IPS-15b (cell line): ENCODE data around the gene KLHL1.

Experiments used
- H3K27me3 ChIP-seq: one replicate; pipeline ENCODE4 v1.6.1; 2013; ENCODE audit warnings: low read length; ENCODE audit not compliant: control insufficient read depth, insufficient read depth
- H3K36me3 ChIP-seq: one replicate; pipeline ENCODE4 v1.6.1; 2013; ENCODE audit warnings: low read length; ENCODE audit not compliant: control insufficient read depth, insufficient read depth
- H3K4me1 ChIP-seq: one replicate; pipeline ENCODE4 v1.6.1; 2013; ENCODE audit warnings: mild to moderate bottlenecking, low read length; ENCODE audit not compliant: control insufficient read depth, insufficient read depth
- H3K4me3 ChIP-seq: one replicate; pipeline ENCODE4 v1.5.1; 2013; ENCODE audit warnings: low read depth, low read length
- H3K9ac ChIP-seq: one replicate; pipeline ENCODE4 v1.6.1; 2013; ENCODE audit warnings: low read depth, mild to moderate bottlenecking, low read length
- H3K9me3 ChIP-seq: one replicate; pipeline ENCODE4 v1.6.1; 2013; ENCODE audit warnings: mild to moderate bottlenecking, low read length; ENCODE audit not compliant: control insufficient read depth, insufficient read depth

KLHL1 gene

DNA sequence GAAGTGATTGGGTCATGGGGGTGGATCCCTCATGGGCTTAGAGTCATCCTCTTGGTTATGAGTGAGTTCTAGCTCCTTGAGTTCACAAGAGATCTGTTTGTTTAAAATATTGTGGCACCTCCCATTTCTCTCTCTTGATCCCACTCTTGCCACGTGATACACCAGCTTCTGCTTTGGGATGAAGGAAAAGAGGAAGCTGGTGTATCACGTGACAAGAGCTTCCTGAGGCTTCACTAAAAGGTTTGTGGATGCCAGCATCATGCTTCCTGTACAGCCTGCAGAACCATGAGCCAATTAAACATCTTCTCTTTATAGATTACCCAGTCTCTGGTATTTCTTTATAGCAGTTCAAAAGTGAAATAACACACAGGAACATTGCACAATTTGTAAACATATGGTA, 353.2 kb downstream of the KLHL1 start:
- Histone ChIP-seq H3K27me3 (no peaks in the 10 kb centered on the region), H3K36me3 (no peaks in the 10 kb centered on the region), H3K4me3 (no peak overlapping the region), H3K4me1 (no peaks in the 10 kb centered on the region), H3K9me3 (no peaks in the 10 kb centered on the region), H3K9ac (no peak overlapping the region)

DNA sequence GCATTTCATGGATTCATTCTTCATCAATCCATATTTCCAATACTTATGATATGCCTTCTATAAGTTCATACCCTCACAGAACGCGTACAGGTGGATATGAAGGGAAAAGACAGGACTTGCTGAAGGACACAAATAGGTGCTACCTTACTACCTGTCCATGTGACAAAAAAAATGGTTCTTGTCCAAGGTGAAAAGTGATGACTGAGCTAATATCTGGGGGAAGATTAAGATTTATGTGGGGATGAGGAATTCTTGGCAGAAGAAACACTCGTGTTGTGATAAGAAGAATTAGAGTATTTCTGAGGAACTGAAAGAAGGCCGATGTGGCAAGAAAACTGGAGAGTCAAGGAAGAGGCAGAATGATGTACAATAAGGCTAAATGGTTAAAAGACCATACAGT, 357.0 kb downstream of the KLHL1 start:
- Histone ChIP-seq H3K27me3 (no peaks in the 10 kb centered on the region), H3K4me1 (no peaks in the 10 kb centered on the region), H3K4me3 (no peak overlapping the region), H3K9me3 (no peaks in the 10 kb centered on the region), H3K9ac (no peak overlapping the region), H3K36me3 (no peaks in the 10 kb centered on the region)

DNA sequence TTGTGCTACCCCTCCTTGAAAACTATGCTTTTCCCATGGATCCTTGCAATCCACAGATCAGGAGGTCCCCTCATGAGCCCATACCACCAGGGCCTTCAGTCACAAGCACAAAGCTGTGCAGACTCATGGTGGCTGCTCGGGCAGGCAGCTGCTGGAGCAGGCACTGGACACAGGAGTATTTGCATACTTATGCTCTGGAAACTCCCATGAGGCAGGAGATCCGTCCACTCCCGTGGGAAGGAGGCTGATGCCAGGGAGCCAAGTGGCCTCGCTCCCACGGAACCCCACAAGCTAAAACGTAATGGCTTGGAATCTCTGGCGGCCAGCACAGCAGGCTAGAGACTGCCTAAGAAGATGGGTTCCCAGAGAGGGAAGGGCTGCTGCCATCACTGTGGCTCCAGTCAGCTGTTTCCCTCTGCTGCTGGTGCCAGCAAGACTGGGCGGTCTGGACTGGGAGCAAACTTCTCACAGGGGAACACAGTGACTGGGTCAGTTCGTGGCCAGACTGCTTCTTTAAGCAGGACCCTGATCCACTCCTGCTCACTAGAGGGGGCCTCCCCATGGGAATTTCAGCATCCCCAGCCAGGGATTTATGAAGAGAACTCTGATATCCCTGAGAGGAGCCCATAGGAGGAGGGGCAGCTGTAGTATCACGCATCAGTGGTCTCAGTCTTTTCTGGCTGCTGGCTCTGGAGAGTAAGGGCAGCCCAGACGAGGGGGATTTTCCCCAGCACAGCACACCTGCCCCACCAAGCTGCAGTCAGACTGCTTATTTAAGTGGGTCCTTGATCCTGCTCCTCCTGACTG, 370.9 kb downstream of the KLHL1 start:
- Histone ChIP-seq H3K9me3 (no peaks in the 10 kb centered on the region), H3K4me3 (no peak overlapping the region), H3K27me3 (no peaks in the 10 kb centered on the region), H3K4me1 (no peaks in the 10 kb centered on the region), H3K36me3 (no peaks in the 10 kb centered on the region), H3K9ac (no peak overlapping the region)

DNA sequence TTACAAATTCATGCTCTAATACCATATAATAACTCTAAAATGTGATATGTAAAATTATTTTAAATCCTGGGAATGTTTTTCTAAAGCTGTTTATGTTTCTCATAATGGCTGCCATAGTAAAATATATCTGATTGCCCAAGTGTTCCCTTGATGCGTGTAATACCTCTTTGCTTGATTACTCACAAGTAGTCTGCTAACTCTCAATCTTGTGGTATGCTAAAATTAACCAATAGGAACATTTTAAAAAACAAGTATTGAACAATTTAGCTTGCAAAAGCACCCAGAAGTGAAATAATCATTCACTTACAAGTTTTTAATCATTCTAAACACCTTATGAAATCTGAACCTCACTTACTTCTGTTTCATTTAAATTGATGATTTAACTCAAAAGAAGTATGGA, 386.6 kb downstream of the KLHL1 start:
- no peak overlapping the region for H3K4me3 ChIP-seq
- no peak overlapping the region for H3K9ac ChIP-seq
- H3K4me1 ChIP-seq = no peaks in the 10 kb centered on the region
- no peaks in the 10 kb centered on the region for H3K36me3 ChIP-seq
- H3K27me3 ChIP-seq = no peaks in the 10 kb centered on the region
- H3K9me3 ChIP-seq = no peaks in the 10 kb centered on the region

DNA sequence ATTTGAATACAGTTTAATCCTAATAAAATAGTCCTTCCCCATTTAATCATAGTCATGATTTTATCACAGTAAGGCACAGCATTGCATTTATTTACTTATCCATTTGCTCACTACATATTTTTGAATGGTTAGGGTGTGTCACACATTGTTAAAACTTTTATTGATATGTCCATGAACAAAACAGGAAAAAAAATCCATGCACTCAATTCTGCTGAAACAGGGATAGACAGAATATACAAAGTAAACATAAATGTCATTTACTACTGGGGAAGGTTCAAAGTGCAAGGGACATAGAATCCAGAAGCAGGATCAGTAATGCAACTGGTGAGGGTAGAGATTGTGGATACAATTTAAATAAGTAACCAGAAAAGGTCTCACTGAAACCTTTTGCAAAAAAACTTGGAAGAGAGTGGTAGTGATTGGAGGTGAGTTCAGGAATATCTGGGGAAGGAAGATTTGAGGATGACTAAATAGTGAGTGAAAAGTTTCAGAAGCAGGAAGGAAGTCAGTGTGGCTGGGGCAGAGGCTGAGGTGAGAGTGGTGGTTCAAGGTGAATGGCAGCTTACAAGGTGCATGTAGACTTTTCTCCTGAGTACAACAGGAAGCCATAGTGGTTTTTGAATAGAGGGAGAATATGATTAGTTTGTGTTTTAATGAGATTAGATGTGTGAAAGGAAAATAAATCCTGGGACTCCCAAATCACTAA, 387.8 kb downstream of the KLHL1 start:
- H3K9me3 ChIP-seq = no peaks in the 10 kb centered on the region
- no peak overlapping the region for H3K4me3 ChIP-seq
- H3K36me3 ChIP-seq = no peaks in the 10 kb centered on the region
- no peaks in the 10 kb centered on the region for H3K4me1 ChIP-seq
- no peaks in the 10 kb centered on the region for H3K27me3 ChIP-seq
- H3K9ac ChIP-seq = no peak overlapping the region

DNA sequence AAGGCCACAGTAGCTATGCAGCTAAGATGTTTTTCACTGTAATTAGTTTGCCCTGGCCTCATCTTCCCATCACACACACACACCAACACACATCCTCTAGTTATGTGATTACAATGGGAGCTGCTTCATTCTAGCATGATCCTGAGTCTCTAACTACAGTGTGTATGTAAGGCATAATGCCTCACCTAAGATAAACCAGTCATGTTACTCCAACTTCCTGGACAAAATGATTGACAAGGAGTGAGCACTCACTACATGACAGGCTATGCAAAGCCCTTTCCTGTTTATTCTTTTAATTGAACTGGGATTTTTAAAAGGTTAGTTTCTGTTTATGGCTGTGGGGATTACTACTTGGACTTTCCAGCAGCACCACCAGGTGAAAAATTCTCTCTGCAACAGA, 401.4 kb downstream of the KLHL1 start:
- Histone ChIP-seq H3K4me1 (no peaks in the 10 kb centered on the region), H3K9ac (no peak overlapping the region), H3K4me3 (no peak overlapping the region), H3K36me3 (no peaks in the 10 kb centered on the region), H3K27me3 (no peaks in the 10 kb centered on the region), H3K9me3 (no peaks in the 10 kb centered on the region)

DNA sequence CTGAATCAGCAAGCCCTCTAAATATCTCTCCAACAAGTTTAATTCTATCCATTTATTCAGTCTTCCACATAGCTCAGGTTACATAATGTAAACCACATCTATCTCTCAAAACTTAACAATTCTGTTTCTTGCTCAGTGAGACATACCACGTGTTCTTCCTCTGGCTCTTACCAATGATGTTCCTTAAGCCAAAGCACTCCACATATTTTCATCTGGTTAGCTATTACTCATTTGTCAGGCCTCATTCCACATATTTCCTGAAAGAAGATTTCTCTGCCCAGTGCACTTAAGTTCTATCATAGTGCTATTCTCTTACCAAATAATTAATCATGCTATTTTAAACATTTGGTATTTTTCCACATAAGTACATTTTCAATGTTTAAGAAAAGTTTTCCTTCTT, 403.9 kb downstream of the KLHL1 start:
- H3K4me3 ChIP-seq = no peak overlapping the region
- H3K36me3 ChIP-seq = no peaks in the 10 kb centered on the region
- H3K4me1 ChIP-seq = no peaks in the 10 kb centered on the region
- H3K9me3 ChIP-seq = no peaks in the 10 kb centered on the region
- no peak overlapping the region for H3K9ac ChIP-seq
- H3K27me3 ChIP-seq = no peaks in the 10 kb centered on the region

DNA sequence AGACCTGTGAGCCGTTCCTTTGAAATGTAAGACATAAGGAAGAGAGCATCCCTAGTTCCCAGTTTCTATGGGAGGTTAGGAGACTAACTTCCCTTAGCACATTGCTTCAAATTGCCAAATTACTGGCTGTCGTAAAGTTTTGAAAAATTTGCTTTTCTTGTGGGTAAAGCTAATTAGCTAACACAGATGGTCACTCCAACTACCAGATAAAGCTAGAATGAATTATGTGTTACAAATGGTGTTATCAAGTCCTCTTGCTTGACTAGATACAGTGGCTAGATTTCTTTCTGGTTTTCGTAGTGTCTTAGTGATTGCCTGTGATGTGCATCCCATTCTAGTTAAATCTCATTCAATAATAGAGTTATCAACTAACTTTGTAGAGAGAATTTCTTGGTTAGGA, 417.3 kb downstream of the KLHL1 start:
- no peaks in the 10 kb centered on the region for H3K27me3 ChIP-seq

DNA sequence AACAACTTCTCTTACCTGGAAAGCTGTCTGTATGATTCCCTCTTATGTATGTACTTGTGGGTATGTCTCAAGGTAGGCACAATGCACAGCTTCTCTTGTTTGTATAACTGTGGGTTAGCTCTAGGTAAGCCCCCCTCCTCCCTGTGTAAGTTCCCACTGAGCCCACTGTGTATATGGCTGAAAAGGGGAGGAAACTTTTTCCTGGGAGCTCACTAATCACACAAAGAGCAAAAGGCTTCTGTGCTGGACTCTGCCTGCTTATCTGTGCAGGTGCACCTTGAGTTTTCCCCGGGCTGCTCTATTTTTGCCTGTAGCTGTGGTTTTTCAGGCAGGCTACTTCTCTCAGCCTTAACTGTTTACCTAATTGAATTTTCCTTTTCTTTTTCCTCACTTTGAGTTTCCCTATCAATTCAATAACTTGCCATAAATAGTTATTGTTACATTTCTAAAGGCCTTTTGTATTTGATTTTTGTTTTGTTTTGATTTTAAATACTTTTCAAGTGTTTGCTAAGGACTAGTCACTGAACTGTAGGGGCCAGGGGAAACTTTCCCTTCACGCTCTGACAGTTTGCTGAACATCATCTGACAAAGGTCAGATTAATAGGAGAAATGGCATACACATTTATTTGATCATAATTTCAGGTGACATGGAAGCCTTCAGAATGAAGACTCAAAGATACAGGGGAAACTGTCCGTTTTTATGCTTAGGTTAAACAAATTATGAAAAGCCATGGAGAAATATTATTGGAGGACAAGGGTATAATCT, 424.1 kb downstream of the KLHL1 start:
- no peaks in the 10 kb centered on the region for H3K4me1 ChIP-seq
- H3K4me3 ChIP-seq = no peak overlapping the region
- H3K27me3 ChIP-seq = no peaks in the 10 kb centered on the region
- H3K9ac ChIP-seq = no peak overlapping the region
- no peaks in the 10 kb centered on the region for H3K36me3 ChIP-seq
- no peaks in the 10 kb centered on the region for H3K9me3 ChIP-seq

More for the DNA sequence above, 417.3 kb downstream of the KLHL1 start:
- H3K4me3 ChIP-seq = no peak overlapping the region
- no peaks in the 10 kb centered on the region for H3K4me1 ChIP-seq
- no peaks in the 10 kb centered on the region for H3K36me3 ChIP-seq
- no peaks in the 10 kb centered on the region for H3K9me3 ChIP-seq
- H3K9ac ChIP-seq = no peak overlapping the region

DNA sequence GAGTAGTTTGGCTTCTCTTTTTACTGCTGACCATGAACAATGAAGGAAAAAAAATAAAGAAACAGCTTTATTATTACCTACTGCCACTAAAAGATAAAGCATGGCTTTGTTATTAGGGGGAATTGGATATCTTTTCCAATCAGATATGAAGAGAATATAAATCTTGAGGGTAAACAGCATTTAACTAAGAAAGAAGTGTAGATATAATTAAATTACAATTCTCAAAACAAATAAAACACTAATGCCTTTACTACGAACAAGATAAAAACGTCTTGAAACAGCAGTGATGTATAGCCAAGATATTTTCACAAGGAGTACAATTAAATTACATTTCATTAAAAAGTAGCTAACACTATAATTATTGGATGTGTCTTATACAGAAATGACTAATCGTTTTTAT, 426.5 kb downstream of the KLHL1 start:
- H3K27me3 ChIP-seq = no peaks in the 10 kb centered on the region
- H3K4me1 ChIP-seq = no peaks in the 10 kb centered on the region
- H3K9ac ChIP-seq = no peak overlapping the region
- H3K36me3 ChIP-seq = no peaks in the 10 kb centered on the region
- H3K4me3 ChIP-seq = no peak overlapping the region
- no peaks in the 10 kb centered on the region for H3K9me3 ChIP-seq

DNA sequence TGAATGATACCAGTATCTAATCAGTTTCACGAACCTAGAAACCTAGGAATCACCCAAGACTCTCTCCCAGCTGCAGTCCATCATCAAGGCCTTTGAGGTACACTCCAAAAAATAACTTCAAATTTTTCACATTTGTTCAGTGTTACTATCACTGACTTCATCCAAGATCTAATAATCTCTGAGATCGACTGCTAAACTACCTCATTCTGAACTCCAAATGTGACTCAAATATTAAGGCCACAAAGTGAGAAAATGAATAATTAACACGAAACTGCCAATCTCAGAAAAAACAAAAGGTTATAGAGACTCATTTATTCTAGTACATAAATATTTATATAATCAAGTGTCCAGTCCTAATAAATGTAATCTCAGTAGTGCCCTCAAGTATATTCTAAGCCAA, 430.9 kb downstream of the KLHL1 start:
- Histone ChIP-seq H3K4me3 (no peak overlapping the region), H3K9ac (no peak overlapping the region), H3K4me1 (no peaks in the 10 kb centered on the region), H3K36me3 (no peaks in the 10 kb centered on the region), H3K27me3 (no peaks in the 10 kb centered on the region), H3K9me3 (no peaks in the 10 kb centered on the region)
